ENCODE measurements around the gene CYP2F1.

Gene CYP2F1

GRCh38 chr19:41114132-41114531, at the start of gene CYP2F1:
CYP2F1 (plus strand) TSS chr19:41114432; CDS start chr19:41116189, 1,757 bp downstream.
- H3K4me3 ChIP-seq (ENCODE audit: low read depth, low read length) = no peak within 1 kb of the TSS
- ChIA-PET POLR2A (interaction anchor here (0.6 kb wide), 1 partner anchor 55 kb away, joined by 3 read pairs; no protein-coding TSS in a partner anchor), CTCF (no interaction called here)
- no peak for DNase-seq (ENCODE audit: low read depth, low spot score)
- no peak for TF ChIP-seq CTCF (IDR thresholded peaks at IDR 0.05; ENCODE audit: insufficient read depth, low read length, missing control alignments)

GRCh38 chr19:41064974-41065569, 49.2 kb upstream of the CYP2F1 start:
- ChIA-PET CTCF (no interaction called here), POLR2A (no interaction called here)
- TF ChIP-seq CTCF (IDR thresholded peaks at IDR 0.05; ENCODE audit: insufficient read depth, low read length, missing control alignments) = no peak
- no peak for DNase-seq (ENCODE audit: low read depth, low spot score)
- H3K4me3 ChIP-seq (ENCODE audit: low read depth, low read length) = no peak overlapping the region

GRCh38 chr19:41076286-41076685, 37.9 kb upstream of the CYP2F1 start:
- no peak for DNase-seq (ENCODE audit: low read depth, low spot score)
- ChIA-PET POLR2A (no interaction called here), CTCF (no interaction called here)
- TF ChIP-seq CTCF (IDR thresholded peaks at IDR 0.05; ENCODE audit: insufficient read depth, low read length, missing control alignments) = no peak
- no peak overlapping the region for H3K4me3 ChIP-seq (ENCODE audit: low read depth, low read length)

- DNase-seq (ENCODE audit: low read depth, low spot score) = no peak
- no peak overlapping the region for H3K4me3 ChIP-seq (ENCODE audit: low read depth, low read length)
- TF ChIP-seq CTCF (IDR thresholded peaks at IDR 0.05; ENCODE audit: insufficient read depth, low read length, missing control alignments) = no peak
- POLR2A ChIA-PET = no interaction called here
- CTCF ChIA-PET = no interaction called here
Observed at GRCh38 chr19:41083516-41083915, 30.7 kb upstream of the CYP2F1 start.

GRCh38 chr19:41085748-41086415, 28.4 kb upstream of the CYP2F1 start:
- DNase-seq (ENCODE audit: low read depth, low spot score) = no peak
- CTCF ChIA-PET = no interaction called here
- POLR2A ChIA-PET = no interaction called here
- TF ChIP-seq CTCF (IDR thresholded peaks at IDR 0.05; ENCODE audit: insufficient read depth, low read length, missing control alignments) = no peak
- H3K4me3 ChIP-seq (ENCODE audit: low read depth, low read length) = no peak overlapping the region

GRCh38 chr19:41088151-41088550, 26.1 kb upstream of the CYP2F1 start, which contains the start of gene CYP2A13:
CYP2A13 (plus strand) TSS chr19:41088451; CDS start chr19:41088472, 21 bp downstream.
- ChIA-PET POLR2A (no interaction called here), CTCF (no interaction called here)
- no peak within 1 kb of the TSS for H3K4me3 ChIP-seq (ENCODE audit: low read depth, low read length)
- TF ChIP-seq CTCF (IDR thresholded peaks at IDR 0.05; ENCODE audit: insufficient read depth, low read length, missing control alignments) = no peak
- DNase-seq (ENCODE audit: low read depth, low spot score) = no peak
